Body of pancreas (tissue), 4 donors: ENCODE results near the gene KIAA1549.

Experiments used
- CTCF ChIP-seq, 7 experiments: fragments of 450-650 bp in 4 of 7; fragments of 200-600 bp in 3 of 7; sonication (generic) in 3 of 7; IDR thresholded peaks; one replicate each; pipeline ENCODE4 v1.5.1; 2016 to 2019; ENCODE audit warnings: antibody characterized with exemption in 7 of 7
- POLR2A ChIP-seq, 3 donors: fragments of 450-650 bp; IDR thresholded peaks; one replicate each; pipeline ENCODE4 v1.6.1; 2016; ENCODE audit warnings: antibody characterized with exemption in 3 of 3, mild to moderate bottlenecking in 2 of 3

GRCh38 chr7:138814816-138815332 lies 166.3 kb downstream of the KIAA1549 start:
- TF ChIP-seq CTCF (IDR thresholded peaks at IDR 0.05) = no peak
- no peak for TF ChIP-seq POLR2A (IDR thresholded peaks at IDR 0.05)
